ENCODE results near the gene SETX.

Gene SETX

GRCh38 chr9:132239999-132240840 is 114.6 kb downstream of the SETX start:
- DNase-seq (ENCODE audit: low spot score) = no peak

- no peak for DNase-seq (ENCODE audit: low spot score)
Measured at GRCh38 chr9:132239518-132239917, 115.3 kb downstream of the SETX start.

- DNase-seq (ENCODE audit: low spot score) = no peak
Measured at GRCh38 chr9:132238992-132239391, 115.8 kb downstream of the SETX start.

GRCh38 chr9:132238026-132238972 is 116.5 kb downstream of the SETX start:
- no peak for DNase-seq (ENCODE audit: low spot score)

GRCh38 chr9:132237481-132237880 is 117.3 kb downstream of the SETX start:
- DNase-seq (ENCODE audit: low spot score) = no peak

GRCh38 chr9:132236662-132237311 is 118.0 kb downstream of the SETX start:
- DNase-seq (ENCODE audit: low spot score) = no peak

- DNase-seq (ENCODE audit: low spot score) = peak; percentile 87
Measured at GRCh38 chr9:132235894-132236661, 118.7 kb downstream of the SETX start.

GRCh38 chr9:132235125-132235524 is 119.7 kb downstream of the SETX start:
- no peak for DNase-seq (ENCODE audit: low spot score)

- DNase-seq (ENCODE audit: low spot score) = no peak
Measured at GRCh38 chr9:132234535-132234934, 120.3 kb downstream of the SETX start.

GRCh38 chr9:132233138-132233537 is 121.6 kb downstream of the SETX start:
- no peak for DNase-seq (ENCODE audit: low spot score)

- no peak for DNase-seq (ENCODE audit: low spot score)
Measured at GRCh38 chr9:132232522-132232921, 122.3 kb downstream of the SETX start.

- no peak for DNase-seq (ENCODE audit: low spot score)
Measured at GRCh38 chr9:132231019-132231701, 123.6 kb downstream of the SETX start.

GRCh38 chr9:132230605-132231004 is 124.2 kb downstream of the SETX start:
- no peak for DNase-seq (ENCODE audit: low spot score)

- no peak for DNase-seq (ENCODE audit: low spot score)
Measured at GRCh38 chr9:132228062-132228461, 126.7 kb downstream of the SETX start.

- no peak for DNase-seq (ENCODE audit: low spot score)
Measured at GRCh38 chr9:132226571-132227430, 128.0 kb downstream of the SETX start.

- DNase-seq (ENCODE audit: low spot score) = no peak
Measured at GRCh38 chr9:132224645-132225044, 130.1 kb downstream of the SETX start.

GRCh38 chr9:132221941-132222340 is 132.8 kb downstream of the SETX start:
- DNase-seq (ENCODE audit: low spot score) = no peak

- DNase-seq (ENCODE audit: low spot score) = no peak
Measured at GRCh38 chr9:132218208-132218607, 136.6 kb downstream of the SETX start.

- peak; percentile 40 for DNase-seq (ENCODE audit: low spot score)
Measured at GRCh38 chr9:132216861-132217619, 137.7 kb downstream of the SETX start.

All from cerebellar cortex (tissue), 1 donor.